Measurements from ENCODE around the gene SLC3A2. TPM values are rescaled to one million over a fixed set of nuclear protein-coding genes. Genes with fewer than 3 reads are reported as not detected.

The SLC3A2 gene
- total and polyA plus RNA-seq, 2 of the 13 experiments (the other 11 are each of a cell fraction or from before 2014, with no cell fraction given) = 213 to 226 TPM

DNA sequence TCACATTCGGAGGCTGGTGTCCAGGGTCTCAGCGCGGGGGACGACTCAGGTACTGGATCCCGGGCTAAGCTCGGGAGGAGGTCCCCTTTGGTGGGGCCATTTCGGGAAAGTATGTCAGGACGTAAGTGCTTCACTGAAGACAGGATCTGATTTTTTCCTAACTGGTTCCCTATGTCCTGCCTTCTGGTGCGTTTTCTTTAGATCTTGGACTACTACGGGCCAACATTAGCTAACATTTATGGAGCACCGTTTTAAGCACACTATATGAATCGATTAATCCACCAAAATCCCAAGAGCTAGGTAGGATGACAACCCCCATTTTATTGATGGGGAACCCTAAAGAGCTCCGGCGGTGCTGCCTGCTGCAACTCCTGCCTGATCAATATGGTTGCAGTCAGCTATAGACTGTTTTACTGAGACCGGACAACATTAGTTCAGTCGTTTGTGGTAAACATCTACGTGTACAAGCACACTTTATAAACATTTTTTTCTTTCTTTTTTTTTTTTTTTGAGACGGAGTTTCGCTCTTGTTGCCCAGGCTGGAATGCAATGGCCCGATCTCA, 24.3 kb upstream of the SLC3A2 start (continued):
- TF ChIP-seq, protein P1, sequence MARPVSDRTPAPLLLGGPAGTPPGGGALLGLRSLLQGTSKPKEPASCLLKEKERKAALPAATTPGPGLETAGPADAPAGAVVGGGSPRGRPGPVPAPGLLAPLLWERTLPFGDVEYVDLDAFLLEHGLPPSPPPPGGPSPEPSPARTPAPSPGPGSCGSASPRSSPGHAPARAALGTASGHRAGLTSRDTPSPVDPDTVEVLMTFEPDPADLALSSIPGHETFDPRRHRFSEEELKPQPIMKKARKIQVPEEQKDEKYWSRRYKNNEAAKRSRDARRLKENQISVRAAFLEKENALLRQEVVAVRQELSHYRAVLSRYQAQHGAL (CRISPR knock-in tag; IDR thresholded peaks at IDR 0.05; ENCODE audit: not compliant biosample characterization) = no peak
- TF ChIP-seq GMEB2 (CRISPR knock-in tag; IDR thresholded peaks at IDR 0.05; ENCODE audit: low read depth) (no peak), NONO (IDR thresholded peaks at IDR 0.05) (no peak), NONO (CRISPR knock-in tag; conservative IDR thresholded peaks at IDR 0.05) (no peak), POGK (CRISPR knock-in tag; conservative IDR thresholded peaks at IDR 0.05) (0 out of 2 replicates have a peak, but pooled peaks have one; percentile 13), ZFY (CRISPR knock-in tag; IDR thresholded peaks at IDR 0.05) (no peak), TSC22D2 (CRISPR knock-in tag; IDR thresholded peaks at IDR 0.05; ENCODE audit: borderline replicate concordance) (no peak), REXO4 (CRISPR knock-in tag; IDR thresholded peaks at IDR 0.05; ENCODE audit: borderline replicate concordance) (0 out of 2 replicates have a peak, but pooled peaks have one; percentile 36), ZNF879 (CRISPR knock-in tag; IDR thresholded peaks at IDR 0.05) (no peak), CENPT (CRISPR knock-in tag; IDR thresholded peaks at IDR 0.05; ENCODE audit: low read depth) (no peak), ZNF569 (CRISPR knock-in tag; IDR thresholded peaks at IDR 0.05; ENCODE audit: borderline replicate concordance) (0 out of 2 replicates have a peak, but pooled peaks have one; percentile 20), ZNF367 (CRISPR knock-in tag; IDR thresholded peaks at IDR 0.05; ENCODE audit: borderline replicate concordance) (peak; percentile 60; the same call in 1 of the 2 replicates), ZNF792 (CRISPR knock-in tag; IDR thresholded peaks at IDR 0.05) (no peak), FOXK2 (IDR thresholded peaks at IDR 0.05) (no peak)
- TF ChIP-seq, protein P2, sequence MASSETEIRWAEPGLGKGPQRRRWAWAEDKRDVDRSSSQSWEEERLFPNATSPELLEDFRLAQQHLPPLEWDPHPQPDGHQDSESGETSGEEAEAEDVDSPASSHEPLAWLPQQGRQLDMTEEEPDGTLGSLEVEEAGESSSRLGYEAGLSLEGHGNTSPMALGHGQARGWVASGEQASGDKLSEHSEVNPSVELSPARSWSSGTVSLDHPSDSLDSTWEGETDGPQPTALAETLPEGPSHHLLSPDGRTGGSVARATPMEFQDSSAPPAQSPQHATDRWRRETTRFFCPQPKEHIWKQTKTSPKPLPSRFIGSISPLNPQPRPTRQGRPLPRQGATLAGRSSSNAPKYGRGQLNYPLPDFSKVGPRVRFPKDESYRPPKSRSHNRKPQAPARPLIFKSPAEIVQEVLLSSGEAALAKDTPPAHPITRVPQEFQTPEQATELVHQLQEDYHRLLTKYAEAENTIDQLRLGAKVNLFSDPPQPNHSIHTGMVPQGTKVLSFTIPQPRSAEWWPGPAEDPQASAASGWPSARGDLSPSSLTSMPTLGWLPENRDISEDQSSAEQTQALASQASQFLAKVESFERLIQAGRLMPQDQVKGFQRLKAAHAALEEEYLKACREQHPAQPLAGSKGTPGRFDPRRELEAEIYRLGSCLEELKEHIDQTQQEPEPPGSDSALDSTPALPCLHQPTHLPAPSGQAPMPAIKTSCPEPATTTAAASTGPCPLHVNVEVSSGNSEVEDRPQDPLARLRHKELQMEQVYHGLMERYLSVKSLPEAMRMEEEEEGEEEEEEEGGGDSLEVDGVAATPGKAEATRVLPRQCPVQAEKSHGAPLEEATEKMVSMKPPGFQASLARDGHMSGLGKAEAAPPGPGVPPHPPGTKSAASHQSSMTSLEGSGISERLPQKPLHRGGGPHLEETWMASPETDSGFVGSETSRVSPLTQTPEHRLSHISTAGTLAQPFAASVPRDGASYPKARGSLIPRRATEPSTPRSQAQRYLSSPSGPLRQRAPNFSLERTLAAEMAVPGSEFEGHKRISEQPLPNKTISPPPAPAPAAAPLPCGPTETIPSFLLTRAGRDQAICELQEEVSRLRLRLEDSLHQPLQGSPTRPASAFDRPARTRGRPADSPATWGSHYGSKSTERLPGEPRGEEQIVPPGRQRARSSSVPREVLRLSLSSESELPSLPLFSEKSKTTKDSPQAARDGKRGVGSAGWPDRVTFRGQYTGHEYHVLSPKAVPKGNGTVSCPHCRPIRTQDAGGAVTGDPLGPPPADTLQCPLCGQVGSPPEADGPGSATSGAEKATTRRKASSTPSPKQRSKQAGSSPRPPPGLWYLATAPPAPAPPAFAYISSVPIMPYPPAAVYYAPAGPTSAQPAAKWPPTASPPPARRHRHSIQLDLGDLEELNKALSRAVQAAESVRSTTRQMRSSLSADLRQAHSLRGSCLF (CRISPR knock-in tag; IDR thresholded peaks at IDR 0.05; ENCODE audit: borderline replicate concordance) = no peak; the same call in 1 of the 2 replicates
- TF ChIP-seq, protein P3, sequence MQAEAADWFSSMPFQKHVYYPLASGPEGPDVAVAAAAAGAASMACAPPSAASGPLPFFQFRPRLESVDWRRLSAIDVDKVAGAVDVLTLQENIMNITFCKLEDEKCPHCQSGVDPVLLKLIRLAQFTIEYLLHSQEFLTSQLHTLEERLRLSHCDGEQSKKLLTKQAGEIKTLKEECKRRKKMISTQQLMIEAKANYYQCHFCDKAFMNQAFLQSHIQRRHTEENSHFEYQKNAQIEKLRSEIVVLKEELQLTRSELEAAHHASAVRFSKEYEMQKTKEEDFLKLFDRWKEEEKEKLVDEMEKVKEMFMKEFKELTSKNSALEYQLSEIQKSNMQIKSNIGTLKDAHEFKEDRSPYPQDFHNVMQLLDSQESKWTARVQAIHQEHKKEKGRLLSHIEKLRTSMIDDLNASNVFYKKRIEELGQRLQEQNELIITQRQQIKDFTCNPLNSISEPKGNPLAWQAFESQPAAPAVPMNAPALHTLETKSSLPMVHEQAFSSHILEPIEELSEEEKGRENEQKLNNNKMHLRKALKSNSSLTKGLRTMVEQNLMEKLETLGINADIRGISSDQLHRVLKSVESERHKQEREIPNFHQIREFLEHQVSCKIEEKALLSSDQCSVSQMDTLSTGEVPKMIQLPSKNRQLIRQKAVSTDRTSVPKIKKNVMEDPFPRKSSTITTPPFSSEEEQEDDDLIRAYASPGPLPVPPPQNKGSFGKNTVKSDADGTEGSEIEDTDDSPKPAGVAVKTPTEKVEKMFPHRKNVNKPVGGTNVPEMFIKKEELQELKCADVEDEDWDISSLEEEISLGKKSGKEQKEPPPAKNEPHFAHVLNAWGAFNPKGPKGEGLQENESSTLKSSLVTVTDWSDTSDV (CRISPR knock-in tag; IDR thresholded peaks at IDR 0.05) = no peak
